Measurements from ENCODE around the gene MRPL40.
A peak's percentile ranks its signal among the peaks of the same experiment; 100 is the strongest.

Gene MRPL40

GRCh38 chr22:19432133-19432851 lies at the start of gene MRPL40:
TSS of gene MRPL40 (plus strand) at chr22:19432545. CDS start at chr22:19432555, 10 bp downstream.
- DNase-seq = peak; percentile 74

DNA sequence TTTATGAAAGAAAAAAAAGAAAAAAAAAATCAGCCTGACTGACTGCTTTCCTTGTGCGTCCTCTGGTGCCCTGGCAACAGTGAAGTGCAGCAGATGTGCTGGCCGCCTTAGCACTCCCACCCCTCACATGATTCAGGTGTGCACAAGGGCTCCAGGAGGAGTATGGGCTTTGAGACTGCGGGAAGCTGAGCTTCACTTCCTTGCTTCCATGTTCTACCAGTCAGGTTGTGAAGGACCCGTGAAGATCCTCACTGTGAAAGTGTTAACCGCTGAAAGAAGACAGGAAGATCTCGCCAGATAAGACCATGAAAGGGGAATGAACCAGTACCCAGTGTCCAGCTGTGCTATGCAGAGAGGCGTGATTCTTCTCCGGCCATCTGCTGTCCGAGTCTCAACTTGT lies 49.1 kb upstream of the MRPL40 start:
- DNase-seq = no peak

GRCh38 chr22:19385221-19385906 lies 47.0 kb upstream of the MRPL40 start:
- no peak for DNase-seq

GRCh38 chr22:19386248-19386647 lies 46.1 kb upstream of the MRPL40 start:
- no peak for DNase-seq

GRCh38 chr22:19387038-19387437 lies 45.3 kb upstream of the MRPL40 start:
- DNase-seq = no peak

DNA sequence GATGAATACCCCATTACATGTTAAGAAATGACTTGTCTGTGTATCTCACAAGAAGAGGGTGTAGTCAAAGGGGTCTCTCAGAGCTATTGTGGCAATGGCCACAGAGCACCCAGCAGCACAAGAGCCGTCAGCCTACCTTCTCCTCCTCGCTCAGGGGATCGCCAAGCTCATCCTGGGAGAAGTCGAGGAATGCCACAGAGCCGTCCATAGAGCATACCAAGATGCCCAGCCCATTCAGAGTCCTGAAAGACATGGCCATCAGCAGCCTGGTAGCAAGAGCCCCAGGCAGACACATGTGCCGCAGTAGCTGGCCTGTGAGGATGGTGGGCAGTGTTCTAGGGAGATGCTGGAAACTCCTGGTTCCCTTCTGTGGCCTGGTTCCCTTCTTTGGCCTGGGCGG lies 44.8 kb upstream of the MRPL40 start:
- DNase-seq = no peak

DNA sequence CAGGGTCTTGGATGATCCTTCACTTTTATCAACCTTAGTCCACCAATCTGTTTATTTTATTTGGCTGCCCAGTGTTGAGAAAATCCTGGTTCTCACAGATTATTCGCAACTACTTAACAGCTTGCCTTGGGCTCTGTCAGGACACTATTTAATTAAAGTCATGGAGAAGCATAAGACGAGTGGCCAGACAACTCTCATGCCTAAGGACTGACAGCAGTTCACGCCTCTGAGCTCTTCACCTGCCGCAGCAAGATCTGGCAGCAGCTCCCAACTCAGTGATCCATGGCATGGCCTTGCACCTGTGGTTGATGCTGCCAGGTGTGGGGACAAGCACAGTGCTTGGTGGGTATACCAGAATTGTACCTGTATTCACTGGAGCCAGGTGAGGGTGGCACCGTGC lies 38.6 kb upstream of the MRPL40 start:
- DNase-seq = no peak

DNA sequence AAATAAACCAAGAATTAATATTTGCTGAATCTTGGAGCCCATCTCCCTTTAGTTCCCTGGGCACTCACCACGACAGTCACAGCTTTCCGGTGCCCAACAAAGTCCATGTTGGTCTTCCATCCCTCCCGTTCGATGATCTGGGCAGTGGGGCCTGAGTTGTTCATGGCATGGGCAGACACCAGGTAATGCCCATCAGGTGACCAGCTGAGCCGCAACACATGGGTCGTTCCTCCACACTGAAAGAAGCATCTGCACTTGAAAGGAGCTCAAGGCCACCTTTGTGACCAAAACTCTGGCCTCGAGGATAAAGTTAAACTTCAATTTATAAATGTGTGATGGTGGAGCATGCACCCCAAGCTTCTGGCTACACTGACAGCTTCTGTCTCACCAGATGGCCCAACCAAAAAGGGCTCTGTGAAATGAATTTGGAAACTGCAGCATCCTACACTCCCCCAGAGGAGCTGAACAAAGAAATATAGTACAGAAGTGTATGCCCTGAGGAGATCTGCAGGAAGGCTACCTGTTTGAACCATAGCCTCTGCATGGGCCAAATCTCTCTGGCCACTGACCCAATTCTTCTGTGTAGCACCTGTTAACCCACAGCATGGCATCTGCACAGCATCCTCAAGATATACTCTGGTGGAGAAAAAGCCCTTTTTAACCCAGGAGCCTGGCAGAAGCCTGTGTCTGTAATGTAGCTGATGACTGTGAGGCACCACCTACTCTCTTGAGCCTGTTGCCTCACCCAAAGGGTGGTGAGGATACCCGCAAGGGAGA lies 37.9 kb upstream of the MRPL40 start:
- no peak for DNase-seq

GRCh38 chr22:19395276-19395675 lies 37.1 kb upstream of the MRPL40 start:
- DNase-seq = no peak

DNA sequence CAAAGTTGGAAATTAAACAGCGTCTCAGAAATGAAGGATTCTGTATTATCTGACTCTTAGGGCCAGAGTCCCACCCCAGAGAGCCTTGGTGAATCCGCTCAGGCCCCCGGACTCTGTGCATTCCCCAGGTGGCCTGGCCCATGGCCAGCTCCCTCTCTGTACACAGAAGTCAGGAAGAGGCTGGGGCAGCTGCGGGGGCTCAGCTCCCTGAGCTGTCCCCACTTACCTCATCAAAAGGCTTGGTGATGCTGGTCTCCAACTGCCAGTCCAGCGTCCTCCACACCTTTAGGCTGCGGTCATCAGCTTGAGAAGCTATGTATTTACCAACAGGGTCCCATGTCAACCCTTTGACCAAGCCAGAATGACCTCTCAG lies 35.8 kb upstream of the MRPL40 start:
- no peak for DNase-seq

DNA sequence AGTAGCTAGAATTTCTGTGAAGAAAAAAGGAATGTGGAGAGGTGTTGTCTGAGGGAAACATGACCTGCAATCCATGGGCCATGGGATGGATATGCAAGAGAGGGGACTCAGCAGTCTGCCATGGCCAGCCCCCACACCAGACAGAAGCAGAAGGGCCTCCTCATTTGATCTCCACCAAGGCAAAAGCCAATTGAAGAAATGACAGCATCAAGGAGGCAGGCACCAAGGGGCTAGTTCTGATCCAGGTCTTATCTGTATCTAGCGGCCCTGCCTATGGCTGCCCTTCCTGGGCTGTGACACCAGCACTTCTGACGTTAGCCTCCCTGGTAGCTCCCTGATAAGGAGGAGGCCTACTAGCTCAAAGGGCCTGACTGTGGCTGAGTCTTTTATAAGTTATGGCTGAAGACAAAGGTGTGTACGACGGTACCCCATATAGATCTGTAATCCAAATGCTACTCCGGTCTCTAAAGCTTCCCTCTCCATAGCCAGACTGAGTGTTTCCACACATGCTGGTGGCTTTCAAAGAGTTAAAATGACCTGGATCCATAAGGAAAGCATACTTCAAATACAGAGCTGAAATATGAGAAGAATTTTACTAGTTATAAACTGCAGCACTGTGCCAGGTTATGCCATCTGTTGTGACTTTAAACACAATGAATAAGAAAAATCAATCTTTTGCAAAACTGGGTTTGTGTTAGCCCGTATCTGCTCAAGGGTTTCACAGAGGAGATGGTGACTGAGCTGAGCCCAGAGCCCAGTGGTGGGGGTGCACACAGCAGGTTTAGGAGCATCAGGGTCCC lies 35.2 kb upstream of the MRPL40 start:
- DNase-seq = no peak

GRCh38 chr22:19397734-19398104 lies 34.6 kb upstream of the MRPL40 start:
- DNase-seq = no peak

DNA sequence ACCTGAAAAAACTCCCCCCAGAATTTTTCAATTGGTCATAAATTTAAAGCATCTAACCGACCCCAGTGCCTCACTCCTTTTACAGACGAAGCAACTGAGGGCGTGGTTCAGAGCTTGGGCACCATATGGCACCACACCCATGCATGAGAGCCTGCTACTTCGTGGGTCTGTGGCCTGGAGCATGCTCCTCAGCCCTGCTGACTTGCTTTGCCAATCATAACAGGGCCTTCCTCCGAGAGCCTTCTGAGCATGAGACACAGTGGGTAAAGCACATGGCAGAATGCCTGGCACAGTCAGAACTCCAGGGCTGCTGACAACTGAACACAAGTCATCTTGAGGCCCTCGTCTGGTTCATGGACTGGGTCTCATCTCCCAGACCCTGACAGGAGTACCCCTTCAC lies 34.1 kb upstream of the MRPL40 start:
- no peak for DNase-seq

DNA sequence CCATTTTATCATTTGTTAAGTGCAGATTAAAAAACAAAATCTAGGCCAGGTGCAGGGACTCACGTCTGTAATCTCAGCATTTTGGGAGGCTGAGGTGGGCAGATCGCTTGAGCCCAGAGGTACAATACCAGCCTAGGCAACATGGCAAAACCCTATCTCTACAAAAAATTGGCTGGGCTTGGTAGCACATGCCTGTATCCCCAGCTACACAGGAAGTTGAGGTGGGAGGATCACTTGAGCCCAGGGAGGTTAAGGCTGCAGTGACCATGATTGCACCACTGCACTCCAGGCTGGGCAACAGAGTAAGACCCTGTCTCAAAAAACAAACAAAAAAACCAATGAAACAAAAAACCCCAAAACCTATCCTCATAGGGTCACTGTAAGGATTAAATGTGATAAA lies 33.7 kb upstream of the MRPL40 start:
- no peak for DNase-seq

DNA sequence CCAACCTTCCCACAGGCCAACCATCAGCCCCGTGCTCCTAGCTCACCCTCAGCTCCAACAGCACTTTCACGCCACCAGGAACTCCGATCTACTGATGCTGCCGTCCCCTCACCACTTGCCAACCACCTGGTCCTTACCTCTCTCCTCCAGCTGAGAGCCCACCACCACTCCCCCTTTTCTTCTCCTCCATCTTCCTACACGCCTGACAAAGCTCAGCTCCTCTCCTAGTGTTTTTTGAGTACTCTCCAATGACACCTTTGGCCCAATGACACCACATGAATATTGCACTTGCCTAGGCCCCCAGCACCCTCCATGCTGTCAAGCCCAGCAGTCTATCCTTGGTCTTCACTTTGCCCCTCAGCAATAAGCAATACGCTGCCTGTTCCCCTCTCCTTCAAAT lies 31.5 kb upstream of the MRPL40 start:
- DNase-seq = no peak

DNA sequence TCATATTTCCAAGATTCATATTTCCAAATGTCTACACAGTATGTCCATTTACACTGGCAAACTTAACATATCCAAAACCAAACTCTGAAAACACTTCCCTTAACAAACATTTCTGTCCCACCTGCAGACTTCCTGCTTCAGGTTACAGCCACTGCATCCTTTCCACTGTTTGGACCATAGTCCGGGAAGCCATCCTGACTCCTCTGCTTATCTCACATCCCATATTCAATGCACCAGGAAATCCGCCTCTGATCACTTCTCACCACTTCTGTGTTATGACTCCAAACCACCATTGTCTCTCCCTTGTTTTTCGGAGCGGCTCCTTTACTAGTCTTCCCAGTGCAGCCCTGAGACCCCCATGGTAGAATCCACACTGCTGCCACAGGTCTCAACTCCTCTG lies 30.9 kb upstream of the MRPL40 start:
- DNase-seq = no peak

- no peak for DNase-seq
These were observed 29.6 kb upstream of the MRPL40 start for GRCh38 chr22:19402642-19403191.

- no peak for DNase-seq
These were observed 27.7 kb upstream of the MRPL40 start for GRCh38 chr22:19404676-19405075.

GRCh38 chr22:19405133-19405532 lies 27.2 kb upstream of the MRPL40 start:
- no peak for DNase-seq

DNA sequence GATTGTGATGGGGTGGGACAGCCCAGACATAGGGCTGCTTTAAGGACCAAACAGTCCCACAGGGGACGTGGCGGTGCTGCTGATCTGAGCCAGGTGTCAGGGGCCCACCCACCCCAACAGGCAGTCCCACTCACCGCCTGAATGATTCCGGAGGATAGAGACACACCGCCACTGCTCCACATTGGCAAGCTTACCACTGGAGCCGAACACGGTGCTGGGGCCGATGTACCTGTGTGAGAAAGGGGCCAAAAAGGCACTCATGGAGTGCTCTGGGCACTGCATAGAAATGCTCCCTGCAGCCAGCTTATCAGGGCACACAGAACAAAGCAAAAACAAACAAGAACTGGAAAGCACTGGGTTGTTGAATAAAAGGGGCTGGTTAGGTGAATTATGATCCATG lies 26.7 kb upstream of the MRPL40 start:
- DNase-seq = no peak

- no peak for DNase-seq
These were observed 26.0 kb upstream of the MRPL40 start for GRCh38 chr22:19406281-19406811.

DNA sequence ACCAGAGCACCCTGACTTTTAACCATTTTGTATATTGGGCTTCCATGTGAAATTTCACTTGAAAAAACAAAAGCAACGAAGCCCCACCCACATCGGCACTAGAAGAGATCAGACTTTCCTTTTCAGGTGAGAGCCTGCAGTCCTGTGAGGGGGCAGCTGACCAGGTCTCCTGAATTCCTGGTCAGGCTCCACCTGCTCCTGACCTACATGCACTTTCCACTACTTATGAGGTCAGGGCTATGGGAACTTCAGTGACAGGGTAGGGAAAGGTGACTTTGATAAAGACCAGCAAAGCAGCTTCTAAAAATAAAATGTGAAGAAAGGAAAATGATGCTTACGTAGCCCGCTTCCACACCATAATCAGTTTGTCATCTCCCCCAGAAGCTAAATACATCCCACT lies 25.5 kb upstream of the MRPL40 start:
- no peak for DNase-seq
